GM12874 (cell line): Measurements from ENCODE around the gene RAB44.

Source experiments
- CTCF ChIP-seq: IDR thresholded peaks from 2 replicates; pipeline ENCODE4 v1.5.1; 2011; ENCODE audit warnings: low read depth, mild to moderate bottlenecking, control low read depth, low read length, moderate library complexity; ENCODE audit not compliant: insufficient read depth

Gene RAB44

GRCh38 chr6:36712816-36713215 is 15.2 kb downstream of the RAB44 start:
- TF ChIP-seq CTCF, result no peak

- no peak for TF ChIP-seq CTCF
Observed at GRCh38 chr6:36713846-36714245, 16.2 kb downstream of the RAB44 start.

GRCh38 chr6:36714511-36714910 is 16.9 kb downstream of the RAB44 start:
- TF ChIP-seq CTCF, result no peak

- TF ChIP-seq CTCF, result no peak
Observed at GRCh38 chr6:36715469-36715868, 17.8 kb downstream of the RAB44 start.

- no peak for TF ChIP-seq CTCF
Observed at GRCh38 chr6:36716476-36717093, 19.0 kb downstream of the RAB44 start.

- no peak for TF ChIP-seq CTCF
Observed at GRCh38 chr6:36717231-36717825, 19.7 kb downstream of the RAB44 start.

- no peak for TF ChIP-seq CTCF
Observed at GRCh38 chr6:36717871-36718540, 20.4 kb downstream of the RAB44 start.
